GM19240 (cell line): ENCODE results near the gene DSC1.

Experiments
- DNase-seq: peaks from one replicate; pipeline ENCODE4 v3.0.0; 2011; ENCODE audit warnings: low spot score; ENCODE audit not compliant: insufficient read length

The DSC1 gene

GRCh38 chr18:31104444-31104843 is 58.2 kb downstream of the DSC1 start:
- DNase-seq = no peak

DNA sequence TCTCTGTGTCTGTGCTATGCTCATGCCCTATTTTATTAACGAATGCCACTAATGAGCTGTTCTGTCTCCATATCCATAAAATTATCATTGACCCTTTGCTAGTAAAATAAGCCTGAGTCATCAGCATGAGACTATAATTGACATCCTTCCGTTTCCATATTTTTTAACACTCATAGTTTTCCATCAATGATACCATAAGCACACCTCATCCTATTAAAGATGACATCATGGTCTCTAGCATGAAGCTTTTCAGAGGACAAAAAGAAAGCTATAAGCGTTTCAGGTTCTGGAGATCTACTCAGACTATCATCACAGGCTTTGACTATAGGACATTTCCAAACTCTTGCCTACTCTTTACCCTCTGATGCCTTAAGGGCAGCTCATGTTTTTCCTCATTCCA is 59.2 kb downstream of the DSC1 start:
- DNase-seq = no peak

GRCh38 chr18:31102941-31103340 is 59.7 kb downstream of the DSC1 start:
- no peak for DNase-seq

- no peak for DNase-seq
These were observed 60.5 kb downstream of the DSC1 start, which contains the start of gene DSC2 for GRCh38 chr18:31102025-31102684. Gene DSC2, minus strand, starts transcription at chr18:31102421. Its CDS starts 450 bp downstream, at chr18:31101971.

GRCh38 chr18:31101183-31102024 is 61.3 kb downstream of the DSC1 start:
- no peak for DNase-seq

DNA sequence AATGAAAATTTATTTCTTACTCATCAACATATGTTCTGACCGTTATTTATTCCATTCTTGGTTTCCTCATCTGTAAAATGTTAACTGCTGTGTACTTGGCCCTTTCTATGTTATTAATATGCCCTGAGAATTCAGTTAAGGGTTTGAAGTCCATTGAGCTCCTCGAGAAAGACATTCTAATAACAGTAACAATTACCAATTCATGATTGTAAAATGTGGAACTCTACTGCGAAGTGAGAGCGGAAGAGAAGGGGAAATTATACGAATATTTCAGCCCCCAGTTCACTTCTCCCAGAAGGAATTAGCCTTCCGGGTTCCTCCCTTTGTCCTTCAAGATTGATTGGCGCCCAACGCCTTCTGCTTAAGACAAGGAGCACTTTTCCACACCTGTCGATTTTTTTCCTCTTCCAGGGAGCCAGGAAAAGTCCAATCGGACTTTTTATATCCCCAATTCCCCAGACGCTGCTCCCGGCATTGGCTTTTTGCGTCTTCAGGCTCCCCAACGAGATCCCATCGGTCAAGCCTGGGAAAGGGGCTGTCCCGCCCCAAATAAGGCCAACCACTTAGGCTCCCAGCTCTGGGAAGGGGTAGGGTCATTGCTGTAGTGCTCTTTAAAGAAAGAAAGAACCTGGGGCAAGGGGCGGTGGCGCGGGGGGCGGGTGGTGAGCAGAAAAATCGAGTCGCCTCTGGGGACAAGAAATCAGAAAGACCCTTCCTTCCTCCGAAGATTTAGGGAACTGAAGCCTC is 62.0 kb downstream of the DSC1 start:
- DNase-seq = no peak

GRCh38 chr18:31099450-31100230 is 63.0 kb downstream of the DSC1 start:
- no peak for DNase-seq

- no peak for DNase-seq
These were observed 63.8 kb downstream of the DSC1 start for GRCh38 chr18:31098878-31099277.

DNA sequence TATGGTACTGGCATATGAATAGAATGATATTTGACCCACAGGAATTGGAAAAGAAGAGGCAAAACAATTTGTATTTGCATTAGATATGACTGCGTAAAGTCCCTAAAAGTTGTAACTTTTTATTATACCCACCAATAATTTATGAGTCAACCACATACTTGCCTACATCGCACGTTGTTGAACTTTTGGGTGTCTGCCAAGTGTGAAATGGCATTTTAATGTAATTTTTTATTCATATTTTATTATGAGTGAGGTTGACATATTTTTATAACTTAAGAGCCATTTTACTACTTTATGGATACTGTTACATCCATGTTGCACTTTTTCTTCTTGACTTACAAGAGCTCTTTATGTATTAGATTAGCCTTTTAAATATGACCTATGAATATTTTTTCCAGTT is 65.0 kb downstream of the DSC1 start:
- no peak for DNase-seq

DNA sequence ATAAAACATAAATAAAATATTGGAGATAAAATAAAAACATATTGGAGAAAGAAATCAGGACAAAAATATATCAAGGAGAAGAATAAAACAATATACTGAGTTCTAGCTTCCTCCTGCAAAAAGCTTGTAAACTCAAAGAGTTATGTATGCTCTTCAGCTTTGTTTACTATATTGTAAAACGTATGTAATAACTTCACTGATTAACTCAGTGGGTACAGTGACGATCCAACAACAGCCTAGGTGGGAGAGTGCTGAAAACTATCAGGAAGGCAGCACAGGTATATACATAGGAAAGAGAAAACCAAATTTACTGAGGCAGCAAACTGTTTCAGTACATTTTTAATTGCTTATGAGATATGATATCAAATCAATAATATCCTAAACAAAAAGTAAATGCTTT is 68.8 kb downstream of the DSC1 start:
- DNase-seq = no peak

GRCh38 chr18:31093294-31093693 is 69.4 kb downstream of the DSC1 start:
- DNase-seq = no peak

DNA sequence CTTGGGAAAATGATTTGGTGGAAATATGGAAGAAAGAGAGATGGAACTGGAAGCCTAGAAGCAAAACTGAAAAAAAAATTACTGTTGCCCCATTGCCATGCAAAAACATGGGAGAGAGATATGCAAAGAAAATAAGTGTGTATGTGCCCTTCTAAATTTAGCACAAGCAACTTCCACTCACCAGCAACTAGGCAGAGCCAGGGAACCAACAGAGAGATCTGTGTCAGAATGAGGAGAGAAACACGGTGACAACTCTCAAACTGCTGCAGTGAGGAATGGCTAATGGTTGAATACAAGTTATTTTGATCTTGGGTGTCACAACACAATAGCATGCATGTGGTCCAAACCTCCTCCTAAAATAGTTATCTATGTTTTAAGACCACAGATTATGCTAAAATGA is 71.3 kb downstream of the DSC1 start:
- DNase-seq = no peak

DNA sequence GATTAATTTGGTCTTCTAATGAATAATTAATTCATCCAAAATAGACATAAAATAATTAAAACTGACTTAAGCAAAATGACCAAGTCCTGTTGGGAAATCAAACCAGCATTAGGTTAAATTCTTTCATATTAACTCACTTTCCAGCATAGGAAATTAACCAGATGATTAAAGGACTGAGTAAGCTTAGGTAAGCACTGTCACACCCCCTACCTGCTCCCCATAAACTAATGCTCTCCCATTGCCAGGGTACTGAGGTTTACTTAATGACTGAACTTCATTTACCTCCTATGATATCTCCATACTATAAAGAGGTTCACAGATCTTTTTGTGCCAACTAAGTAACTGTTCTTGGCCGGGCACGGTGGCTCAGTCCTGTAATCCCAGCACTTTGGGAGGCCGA is 74.1 kb downstream of the DSC1 start:
- DNase-seq = no peak

- DNase-seq = no peak
These were observed 82.7 kb downstream of the DSC1 start for GRCh38 chr18:31079973-31080372.
